GM12892 (cell line): ENCODE data around the gene PROM2.

Source experiments
- POLR2A ChIP-seq: IDR thresholded peaks from 2 replicates; pipeline ENCODE4 v1.6.1; 2011; ENCODE audit warnings: low read depth, low read length, control low read depth
- POLR2AphosphoS5 ChIP-seq: IDR thresholded peaks from 2 replicates; pipeline ENCODE4 v1.6.1; 2011; ENCODE audit warnings: low read depth, low read length, control low read depth
- TAF1 ChIP-seq: IDR thresholded peaks from 2 replicates; pipeline ENCODE4 v1.6.1; 2011; ENCODE audit warnings: low read depth, mild to moderate bottlenecking, control low read depth, low read length, borderline replicate concordance

- TF ChIP-seq TAF1 (no peak), POLR2AphosphoS5 (no peak), POLR2A (no peak)
Observed at GRCh38 chr2:95329891-95330793, 55.9 kb downstream of the PROM2 start.
